ENCODE results near the gene RPLP1. TPM values are rescaled to one million over a fixed set of nuclear protein-coding genes. Genes with fewer than 3 reads are reported as not detected.

Gene RPLP1
- 922 TPM for total RNA-seq

DNA sequence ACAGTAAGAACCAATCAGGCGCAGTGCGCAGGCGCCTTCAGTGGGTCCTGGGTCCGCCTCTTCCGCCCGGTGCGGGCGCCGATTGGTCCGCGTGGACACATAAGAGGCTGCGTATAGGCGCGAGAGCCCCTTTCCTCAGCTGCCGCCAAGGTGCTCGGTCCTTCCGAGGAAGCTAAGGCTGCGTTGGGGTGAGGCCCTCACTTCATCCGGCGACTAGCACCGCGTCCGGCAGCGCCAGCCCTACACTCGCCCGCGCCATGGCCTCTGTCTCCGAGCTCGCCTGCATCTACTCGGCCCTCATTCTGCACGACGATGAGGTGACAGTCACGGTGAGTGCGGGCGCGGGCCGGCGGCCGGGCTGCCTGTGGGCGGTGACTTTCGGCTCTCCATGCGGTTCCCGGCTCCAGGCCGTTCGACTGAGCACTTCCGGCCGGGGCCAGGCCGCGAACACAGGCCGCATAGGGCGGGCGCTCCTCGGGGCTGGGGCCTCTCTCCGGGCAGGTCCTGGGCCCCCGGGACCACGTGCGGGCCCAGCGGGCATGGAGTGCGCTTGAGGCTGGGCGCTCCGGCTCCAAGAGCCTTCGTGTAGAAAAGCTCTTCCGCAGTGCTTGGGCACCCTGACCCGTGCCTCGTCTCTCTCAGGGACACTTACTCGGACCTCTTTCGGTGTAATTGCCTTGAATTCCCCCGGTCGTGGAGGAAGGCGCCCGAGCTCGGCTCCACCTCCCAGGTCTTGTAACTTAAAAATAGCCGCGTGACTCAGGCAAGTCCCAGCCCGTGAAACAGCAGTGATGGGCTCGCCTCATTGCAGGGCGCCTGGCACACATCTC, at the start of gene RPLP1:
Gene RPLP1 (plus strand): TSS at position 127 of the 830 bp plus-strand sequence. CDS start 131 bp downstream, at position 258.
- peak; percentile 94 to 98 (median 94) for DNase-seq (ENCODE audit: low read depth in 2 of 3, low spot score in 2 of 3)

- no peak for DNase-seq (ENCODE audit: low read depth in 2 of 3, low spot score in 2 of 3)
Observed at GRCh38 chr15:69403594-69403993, 49.0 kb upstream of the RPLP1 start.

DNA sequence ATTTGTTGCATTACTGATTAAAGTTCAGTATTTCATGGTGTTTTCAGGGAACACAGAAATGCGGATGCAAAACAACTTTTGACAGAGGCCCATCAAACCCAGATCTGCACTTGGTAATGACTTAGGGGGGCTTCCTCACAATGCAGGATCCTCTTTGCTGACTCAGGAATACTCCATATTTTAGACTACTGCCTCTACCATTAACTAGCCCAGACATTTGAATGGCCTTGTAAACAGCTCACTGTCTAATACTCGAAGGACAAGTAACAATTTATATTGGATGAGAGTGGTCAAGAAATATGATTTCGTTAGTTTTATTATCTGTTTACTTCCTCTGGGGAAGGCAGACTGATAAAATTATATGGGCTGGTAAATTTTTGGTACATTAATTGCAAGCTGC, 47.5 kb upstream of the RPLP1 start:
- DNase-seq (ENCODE audit: low read depth in 2 of 3, low spot score in 2 of 3) = no peak

DNA sequence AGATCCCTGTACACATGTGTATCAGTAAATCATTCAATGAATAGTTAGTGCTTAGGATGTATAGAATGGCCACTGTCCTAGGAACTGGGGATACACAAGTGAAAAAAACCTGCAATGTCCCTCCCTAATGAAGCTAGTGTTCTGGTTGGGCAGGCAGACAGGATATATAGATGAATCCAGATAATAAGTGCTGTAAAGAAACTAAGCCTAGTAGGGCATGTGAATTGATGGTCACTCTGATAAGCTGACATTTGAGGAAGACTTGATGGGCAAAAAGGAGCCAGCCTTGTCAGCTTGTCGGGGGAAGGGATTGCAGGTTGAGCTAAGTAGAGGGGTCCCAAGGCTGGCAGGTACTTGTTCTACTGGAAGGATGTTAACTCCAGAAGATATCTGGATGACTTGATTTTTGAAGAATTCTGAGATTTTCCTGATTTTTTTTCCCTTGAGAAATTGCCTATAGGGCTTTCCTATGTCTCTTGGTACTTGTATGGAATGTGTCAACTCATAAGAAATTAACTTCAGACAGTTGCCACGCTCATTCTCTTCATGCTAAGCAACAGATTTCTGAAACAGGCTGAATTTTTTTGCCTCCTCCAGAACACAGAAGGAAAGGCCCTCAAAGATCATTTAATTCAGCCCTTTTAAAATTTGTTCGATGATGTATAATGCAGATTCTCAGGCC, 44.8 kb upstream of the RPLP1 start:
- DNase-seq (ENCODE audit: low read depth in 2 of 3, low spot score in 2 of 3) = no peak

- no peak for DNase-seq (ENCODE audit: low read depth in 2 of 3, low spot score in 2 of 3)
Observed at GRCh38 chr15:69408841-69409240, 43.8 kb upstream of the RPLP1 start.

- peak in 2 of 3 donors; percentile 67 to 69 for DNase-seq (ENCODE audit: low read depth in 2 of 3, low spot score in 2 of 3)
Observed at GRCh38 chr15:69410248-69410874, 42.3 kb upstream of the RPLP1 start.

DNA sequence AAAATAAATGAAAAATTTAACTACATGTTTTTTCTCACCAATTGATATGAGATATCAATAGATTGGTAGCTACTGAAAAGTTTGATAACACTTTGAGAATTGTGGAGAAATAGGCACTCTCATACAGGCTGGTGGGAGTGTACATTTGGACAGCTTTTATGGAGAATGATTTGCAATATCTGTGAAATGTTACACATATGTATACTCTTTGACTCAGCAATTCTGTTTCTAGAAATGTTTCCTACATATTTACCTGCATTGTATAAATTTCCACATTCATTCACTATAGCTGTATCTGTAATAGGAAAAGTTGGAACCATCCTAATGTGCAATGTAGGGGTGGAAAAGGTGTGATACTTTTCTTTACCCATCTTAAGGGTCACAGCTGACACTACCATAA, 40.3 kb upstream of the RPLP1 start:
- no peak for DNase-seq (ENCODE audit: low read depth in 2 of 3, low spot score in 2 of 3)

GRCh38 chr15:69412701-69413100, 39.9 kb upstream of the RPLP1 start:
- no peak for DNase-seq (ENCODE audit: low read depth in 2 of 3, low spot score in 2 of 3)

DNA sequence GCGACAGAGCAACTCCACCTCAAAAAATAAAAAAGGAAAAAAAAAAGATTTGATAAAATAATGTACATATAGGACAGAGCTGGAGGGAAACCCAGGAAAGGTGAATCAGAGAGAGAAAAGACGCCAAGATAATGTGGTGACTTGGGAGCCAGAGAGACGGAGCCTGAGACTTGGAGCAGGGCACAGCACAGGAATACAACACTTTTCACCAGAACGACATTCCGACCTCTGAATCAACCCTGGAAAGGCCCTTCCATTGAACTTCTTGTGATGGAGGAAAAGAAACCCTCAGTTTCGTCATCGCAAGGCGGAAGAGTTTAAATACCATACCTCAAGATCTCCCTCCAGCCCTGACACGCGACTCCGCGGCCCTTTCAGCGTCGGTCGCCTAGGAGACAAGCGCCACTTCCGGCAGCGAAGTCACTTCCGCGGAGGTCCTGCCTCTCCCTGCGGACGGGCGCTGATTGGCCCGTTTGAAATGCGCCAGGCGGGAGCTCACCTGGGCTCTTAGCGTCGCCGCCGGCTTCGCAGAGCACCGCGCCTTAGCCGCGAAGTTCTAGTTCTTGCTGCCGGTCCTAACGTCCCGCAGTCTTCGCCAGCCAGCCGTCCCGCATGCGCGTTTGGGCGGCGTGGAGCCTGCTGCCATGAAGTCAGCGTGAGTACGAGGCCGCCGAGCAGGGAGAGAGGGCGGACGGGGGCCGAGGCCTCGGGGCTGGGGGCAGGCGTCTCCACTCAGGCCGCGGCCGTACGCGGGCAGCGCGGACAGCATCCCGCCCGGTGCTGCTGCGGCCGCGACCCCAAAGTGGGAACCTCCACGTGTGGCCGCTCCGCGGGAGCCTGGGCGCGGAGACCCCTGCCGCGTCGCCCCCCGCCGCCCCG, 38.6 kb upstream of the RPLP1 start, which contains the start of gene KIF23:
Gene KIF23 (plus strand): TSS at position 528 of the 879 bp plus-strand sequence. CDS start 117 bp downstream, at position 645.
- DNase-seq (ENCODE audit: low read depth in 2 of 3, low spot score in 2 of 3) = peak; percentile 88 to 95 (median 94)

- peak in 1 of 3 donors; percentile 28 for DNase-seq (ENCODE audit: low read depth in 2 of 3, low spot score in 2 of 3)
Observed at GRCh38 chr15:69414701-69415167, 37.9 kb upstream of the RPLP1 start.

DNA sequence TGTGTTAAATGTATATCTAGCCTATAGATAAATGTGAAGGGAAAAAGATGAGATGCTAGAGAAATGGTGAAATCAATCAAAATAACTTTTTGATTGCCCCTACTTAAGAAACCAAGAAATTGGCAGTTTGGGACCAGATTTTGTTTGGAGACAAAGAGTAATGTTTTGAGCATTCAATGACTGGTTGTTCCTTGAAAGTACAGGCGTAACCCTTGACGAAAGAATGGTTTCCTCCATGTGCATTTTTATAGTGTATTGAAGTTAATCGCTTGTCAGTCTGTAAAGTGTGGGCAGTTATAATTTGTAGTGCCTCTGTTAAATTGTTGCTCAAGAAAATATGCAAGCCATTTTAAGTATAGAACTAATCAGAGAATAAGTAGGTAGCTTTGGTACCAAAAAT, 37.2 kb upstream of the RPLP1 start:
- no peak for DNase-seq (ENCODE audit: low read depth in 2 of 3, low spot score in 2 of 3)

DNA sequence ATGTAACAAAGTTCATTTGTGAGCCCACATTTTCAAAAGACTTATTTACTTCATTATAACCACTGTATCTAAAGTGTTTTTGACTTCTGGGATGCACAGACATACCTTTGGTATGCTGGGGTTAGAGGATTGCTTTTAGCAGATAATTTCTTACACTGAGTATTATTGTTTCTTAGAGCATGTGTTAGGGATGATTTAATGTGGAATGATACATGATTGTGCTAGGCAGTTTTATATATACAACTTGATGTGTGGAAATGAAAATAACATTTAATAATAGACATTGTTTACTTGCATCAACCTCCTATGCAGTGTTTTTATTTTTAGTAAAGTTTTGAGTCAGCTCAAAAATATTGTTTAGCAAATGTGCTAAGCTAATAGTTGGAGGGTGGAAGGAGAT, 35.0 kb upstream of the RPLP1 start:
- DNase-seq (ENCODE audit: low read depth in 2 of 3, low spot score in 2 of 3) = no peak

- DNase-seq (ENCODE audit: low read depth in 2 of 3, low spot score in 2 of 3) = no peak
Observed at GRCh38 chr15:69421498-69421897, 31.1 kb upstream of the RPLP1 start.

GRCh38 chr15:69422336-69422895, 30.2 kb upstream of the RPLP1 start:
- DNase-seq (ENCODE audit: low read depth in 2 of 3, low spot score in 2 of 3) = no peak

- DNase-seq (ENCODE audit: low read depth in 2 of 3, low spot score in 2 of 3) = no peak
Observed at GRCh38 chr15:69424001-69424400, 28.6 kb upstream of the RPLP1 start.

DNA sequence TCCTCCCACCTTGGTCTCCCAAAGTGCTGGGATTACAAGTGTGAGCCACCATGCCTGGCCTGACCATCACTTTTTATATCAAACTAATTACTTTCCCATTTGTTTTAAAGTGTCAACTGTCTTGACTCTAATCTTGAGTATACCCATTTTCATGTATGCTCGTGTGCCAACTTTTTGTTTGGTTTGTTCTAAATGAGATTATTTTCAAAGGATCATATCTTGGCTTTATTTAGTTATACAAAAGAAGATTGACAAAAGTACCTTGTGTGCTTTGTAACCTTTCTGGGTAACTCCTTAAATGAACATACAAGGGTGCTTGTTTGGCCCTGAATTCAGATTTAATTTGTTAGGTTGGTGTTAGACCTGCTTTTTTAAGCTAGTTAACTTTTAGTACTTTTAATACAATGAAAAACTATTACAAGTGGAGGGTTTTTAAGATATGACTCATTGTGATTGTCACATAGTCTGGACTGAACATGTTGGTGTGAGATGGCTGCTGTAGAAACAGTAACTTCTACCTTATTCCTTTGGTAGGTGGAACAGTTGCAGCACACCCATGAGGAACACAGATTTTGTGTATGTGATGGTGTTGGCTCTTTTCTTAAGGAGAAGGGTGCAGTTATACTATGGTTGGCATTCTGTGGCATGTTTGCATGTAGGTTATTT, 27.7 kb upstream of the RPLP1 start:
- no peak for DNase-seq (ENCODE audit: low read depth in 2 of 3, low spot score in 2 of 3)

DNA sequence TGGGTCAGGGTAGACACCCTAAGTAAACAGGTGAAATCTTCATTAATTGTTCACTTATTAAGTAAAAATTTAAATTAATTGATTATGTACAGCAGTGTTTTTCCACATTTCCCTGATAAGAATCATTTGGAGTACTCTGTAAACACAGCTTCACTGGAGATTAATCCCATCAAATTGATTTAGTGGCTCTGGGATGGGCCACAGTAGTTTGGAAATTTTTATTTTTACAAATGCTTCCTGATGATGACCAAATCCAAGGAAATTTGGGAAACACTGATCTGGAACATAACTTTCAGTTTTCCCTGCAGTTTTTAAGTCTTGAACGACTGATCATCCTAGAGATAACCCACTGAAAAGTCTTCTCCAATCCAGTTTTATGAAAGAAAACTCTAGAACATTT, 18.8 kb upstream of the RPLP1 start:
- no peak for DNase-seq (ENCODE audit: low read depth in 2 of 3, low spot score in 2 of 3)

- DNase-seq (ENCODE audit: low read depth in 2 of 3, low spot score in 2 of 3) = no peak
Observed at GRCh38 chr15:69434238-69434637, 18.4 kb upstream of the RPLP1 start.

DNA sequence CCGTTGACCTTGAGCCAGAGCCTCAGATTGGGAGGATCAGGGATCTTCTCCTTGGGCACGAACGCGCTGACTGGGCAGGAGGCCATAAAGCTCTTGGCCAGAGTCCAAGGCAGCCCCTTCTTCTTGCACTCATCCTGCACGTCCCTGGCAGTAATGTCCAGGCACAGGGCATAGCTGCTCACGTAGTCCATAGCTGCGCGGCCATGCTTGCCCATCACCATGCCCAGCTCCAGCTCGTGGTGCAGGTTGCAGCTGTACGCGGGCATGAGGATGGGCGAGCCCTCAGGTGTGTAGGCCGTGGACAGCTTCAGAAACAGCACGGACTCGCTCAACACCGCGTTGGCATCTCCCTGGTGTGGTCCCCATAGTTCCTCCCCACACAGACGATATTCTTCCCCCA, 17.9 kb upstream of the RPLP1 start:
- DNase-seq (ENCODE audit: low read depth in 2 of 3, low spot score in 2 of 3) = no peak
